Colonic mucosa (tissue), 4 donors: Measurements from ENCODE around the gene OR6Y1. TPM values are rescaled to one million over a fixed set of nuclear protein-coding genes. Genes with fewer than 3 reads are reported as not detected.

Experiments used
- DNase-seq: peaks from one replicate; pipeline ENCODE4 v3.0.0-alpha.2; 2020
- H3K27ac ChIP-seq: fragments of 200-600 bp; one replicate; pipeline ENCODE4 v1.8.0; 2021
- H3K27me3 ChIP-seq: fragments of 200-600 bp; one replicate; pipeline ENCODE4 v1.8.0; 2021
- H3K36me3 ChIP-seq: fragments of 200-600 bp; one replicate; pipeline ENCODE4 v1.8.0; 2021
- H3K4me1 ChIP-seq: fragments of 200-600 bp; one replicate; pipeline ENCODE4 v1.8.0; 2021; ENCODE audit warnings: mild to moderate bottlenecking
- H3K4me3 ChIP-seq: fragments of 200-600 bp; one replicate; pipeline ENCODE4 v1.8.0; 2021
- H3K9ac ChIP-seq, 2 donors: one replicate each; pipeline ENCODE4 v1.7.0; 2013; ENCODE audit warnings: control low read depth in 2 of 2, low read depth in 2 of 2, low read length in 2 of 2
- H3K9me3 ChIP-seq: fragments of 200-600 bp; one replicate; pipeline ENCODE4 v1.8.0; 2021
- CTCF ChIP-seq: fragments of 200-600 bp; IDR thresholded peaks from one replicate; pipeline ENCODE4 v1.8.0; 2022; ENCODE audit warnings: antibody characterized with exemption, mild to moderate bottlenecking
- intact Hi-C: fragments of 100-400 bp; cut with DNase I; formaldehyde crosslinking; loops from one replicate; pipeline ENCODE4 v1.14.1; 2022
- total RNA-seq, 2 donors: library from RNA; stranded (reverse); fragmentation: NEBNext Ultra II Directional in 1 of 2; extraction: Animal tissue kit (Norgen Biotek cat#: 25700) in 1 of 2; gene quantifications; one replicate each; pipeline ENCODE4 v1.2.1, GENCODE V29; 2021
- donor health status: healthy.
- donor health status: DM: no; HTN: no; CAD: no.
- donor health status: DM: no; HTN: no; CAD: no.

OR6Y1 gene
- total RNA-seq, 2 donors from 2014 or later, result not detected

- intact Hi-C loops, result no loop called here
- no peaks in the 10 kb centered on the region for H3K9me3 ChIP-seq
- H3K27ac ChIP-seq, result no peak overlapping the region
- no peak overlapping the region for H3K4me3 ChIP-seq
- no peaks in the 10 kb centered on the region for H3K4me1 ChIP-seq
- no peak for TF ChIP-seq CTCF
- H3K27me3 ChIP-seq, result no peaks in the 10 kb centered on the region
- H3K9ac ChIP-seq, result no peak overlapping the region
- no peaks in the 10 kb centered on the region for H3K36me3 ChIP-seq
- DNase-seq, result no peak
Observed at GRCh38 chr1:158577561-158577960, 23.4 kb upstream of the OR6Y1 start.

GRCh38 chr1:158572226-158572625 is 18.0 kb upstream of the OR6Y1 start:
- intact Hi-C loops, result no loop called here
- TF ChIP-seq CTCF, result no peak
- H3K27ac ChIP-seq, result no peak overlapping the region
- no peaks in the 10 kb centered on the region for H3K27me3 ChIP-seq
- no peaks in the 10 kb centered on the region for H3K36me3 ChIP-seq
- DNase-seq, result no peak
- no peak overlapping the region for H3K9ac ChIP-seq
- H3K9me3 ChIP-seq, result no peaks in the 10 kb centered on the region
- H3K4me1 ChIP-seq, result no peaks in the 10 kb centered on the region
- H3K4me3 ChIP-seq, result no peak overlapping the region

GRCh38 chr1:158570480-158570879 is 16.3 kb upstream of the OR6Y1 start, which contains the start of gene OR6P1:
Gene OR6P1 (minus strand): TSS chr1:158570580. CDS start chr1:158563604, 6,976 bp downstream.
- no peak within 1 kb of the TSS for H3K27ac ChIP-seq
- no peak within 1 kb of the TSS for H3K9ac ChIP-seq
- H3K4me1 ChIP-seq, result no peaks in the 10 kb centered on the region
- H3K9me3 ChIP-seq, result no peaks in the 10 kb centered on the region
- no peak for TF ChIP-seq CTCF
- intact Hi-C loops, result no loop called here
- H3K27me3 ChIP-seq, result no peaks in the 10 kb centered on the region
- DNase-seq, result no peak
- H3K4me3 ChIP-seq, result no peak within 1 kb of the TSS
- no peaks in the 10 kb centered on the region for H3K36me3 ChIP-seq

GRCh38 chr1:158564608-158565007 is 10.4 kb upstream of the OR6Y1 start:
- no peak for DNase-seq
- no peaks in the 10 kb centered on the region for H3K36me3 ChIP-seq
- H3K9me3 ChIP-seq, result no peaks in the 10 kb centered on the region
- intact Hi-C loops, result no loop called here
- TF ChIP-seq CTCF, result no peak
- no peak overlapping the region for H3K27ac ChIP-seq
- no peak overlapping the region for H3K4me3 ChIP-seq
- H3K27me3 ChIP-seq, result no peaks in the 10 kb centered on the region
- no peaks in the 10 kb centered on the region for H3K4me1 ChIP-seq
- H3K9ac ChIP-seq, result no peak overlapping the region

GRCh38 chr1:158563853-158564252 is 9.6 kb upstream of the OR6Y1 start:
- no peak for DNase-seq
- Histone ChIP-seq H3K9me3 (no peaks in the 10 kb centered on the region), H3K9ac (no peak overlapping the region), H3K36me3 (no peaks in the 10 kb centered on the region), H3K4me1 (no peaks in the 10 kb centered on the region), H3K4me3 (no peak overlapping the region), H3K27ac (no peak overlapping the region), H3K27me3 (no peaks in the 10 kb centered on the region)
- intact Hi-C loops, result no loop called here
- TF ChIP-seq CTCF, result no peak

- no peak for TF ChIP-seq CTCF
Observed at GRCh38 chr1:158559696-158560095, 5.5 kb upstream of the OR6Y1 start.

More at GRCh38 chr1:158559696-158560095, 5.5 kb upstream of the OR6Y1 start:
- Histone ChIP-seq H3K27me3 (no peaks in the 10 kb centered on the region), H3K4me1 (no peaks in the 10 kb centered on the region), H3K9me3 (no peaks in the 10 kb centered on the region), H3K36me3 (no peaks in the 10 kb centered on the region), H3K4me3 (no peak overlapping the region), H3K27ac (no peak overlapping the region), H3K9ac (no peak overlapping the region)
- DNase-seq, result no peak
- intact Hi-C loops, result no loop called here
